ENCODE measurements around the gene SLC7A11.

SLC7A11 gene

GRCh38 chr4:138242076-138242833 lies at the start of gene SLC7A11:
Gene SLC7A11, minus strand, starts transcription at chr4:138242349. Its CDS starts 280 bp downstream, at chr4:138242069.
- intact Hi-C loops (cut with DNase I) = no loop called here

GRCh38 chr4:138291431-138291830 lies 49.3 kb upstream of the SLC7A11 start:
- DNase-seq = no peak
- intact Hi-C loops (cut with DNase I) = no loop called here

More at GRCh38 chr4:138242076-138242833, at the start of gene SLC7A11:
- peak in 3 of 10 donors; percentile 10 to 69 (median 15) for DNase-seq

GRCh38 chr4:138290805-138291204 lies 48.7 kb upstream of the SLC7A11 start:
- intact Hi-C loops (cut with DNase I) = no loop called here
- DNase-seq = no peak

- intact Hi-C loops (cut with DNase I) = no loop called here
- DNase-seq = no peak
Observed at GRCh38 chr4:138279286-138279685, 37.1 kb upstream of the SLC7A11 start.

- no peak for DNase-seq
- intact Hi-C loops (cut with DNase I) = no loop called here
Observed at GRCh38 chr4:138277133-138277532, 35.0 kb upstream of the SLC7A11 start.

GRCh38 chr4:138275963-138276621 lies 33.9 kb upstream of the SLC7A11 start:
- intact Hi-C loops (cut with DNase I) = no loop called here
- DNase-seq = no peak

GRCh38 chr4:138275216-138275615 lies 33.1 kb upstream of the SLC7A11 start:
- intact Hi-C loops (cut with DNase I) = no loop called here
- no peak for DNase-seq

- intact Hi-C loops (cut with DNase I) = no loop called here
- DNase-seq = no peak
Observed at GRCh38 chr4:138269175-138269574, 27.0 kb upstream of the SLC7A11 start.

- intact Hi-C loops (cut with DNase I) = no loop called here
- no peak for DNase-seq
Observed at GRCh38 chr4:138267835-138268234, 25.7 kb upstream of the SLC7A11 start.

GRCh38 chr4:138266948-138267347 lies 24.8 kb upstream of the SLC7A11 start:
- intact Hi-C loops (cut with DNase I) = no loop called here
- DNase-seq = no peak

GRCh38 chr4:138263247-138263816 lies 21.2 kb upstream of the SLC7A11 start:
- DNase-seq = no peak
- intact Hi-C loops (cut with DNase I) = no loop called here

GRCh38 chr4:138262469-138262868 lies 20.3 kb upstream of the SLC7A11 start:
- intact Hi-C loops (cut with DNase I) = no loop called here
- no peak for DNase-seq

- intact Hi-C loops (cut with DNase I) = no loop called here
- DNase-seq = no peak
Observed at GRCh38 chr4:138262030-138262429, 19.9 kb upstream of the SLC7A11 start.

GRCh38 chr4:138259824-138260223 lies 17.7 kb upstream of the SLC7A11 start:
- intact Hi-C loops (cut with DNase I) = no loop called here
- DNase-seq = no peak

- intact Hi-C loops (cut with DNase I) = no loop called here
- no peak for DNase-seq
Observed at GRCh38 chr4:138259271-138259670, 17.1 kb upstream of the SLC7A11 start.

GRCh38 chr4:138256608-138257007 lies 14.5 kb upstream of the SLC7A11 start:
- intact Hi-C loops (cut with DNase I) = no loop called here
- no peak for DNase-seq

- DNase-seq = peak in 3 of 10 donors; percentile 22 to 59 (median 52)
- intact Hi-C loops (cut with DNase I) = no loop called here
Observed at GRCh38 chr4:138255917-138256597, 13.9 kb upstream of the SLC7A11 start.

- DNase-seq = no peak
- intact Hi-C loops (cut with DNase I) = no loop called here
Observed at GRCh38 chr4:138252551-138252950, 10.4 kb upstream of the SLC7A11 start.

- intact Hi-C loops (cut with DNase I) = no loop called here
- peak in 1 of 10 donors; percentile 21 for DNase-seq
Observed at GRCh38 chr4:138251938-138252337, 9.8 kb upstream of the SLC7A11 start.

- intact Hi-C loops (cut with DNase I) = no loop called here
- DNase-seq = no peak
Observed at GRCh38 chr4:138249132-138249531, 7.0 kb upstream of the SLC7A11 start.

- no peak for DNase-seq
- intact Hi-C loops (cut with DNase I) = no loop called here
Observed at GRCh38 chr4:138248058-138248457, 5.9 kb upstream of the SLC7A11 start.

Data from posterior cingulate gyrus (tissue), 11 donors.